Caco-2 (cell line): ENCODE measurements around the gene PRSS22. TPM values are rescaled to one million over a fixed set of nuclear protein-coding genes. Genes with fewer than 3 reads are reported as not detected.
A peak's percentile ranks its signal among the peaks of the same experiment; 100 is the strongest.

Experiments used
- BruUV-seq: library from RNA; stranded (reverse); fragments of 400-500 nt; replicated peaks from 2 replicates; lab custom pipeline; 2021; lab: Mats Ljungman, UMichigan
- CTCF ChIA-PET: fragments of 300-600 bp; sonication (Branson Sonifier 250); formaldehyde crosslinking; loops from one replicate; lab custom pipeline; 2022; ENCODE audit warnings: antibody characterized with exemption; lab: Charles Lee
- POLR2A ChIA-PET: fragments of 300-600 bp; sonication (Branson Sonifier 250); formaldehyde crosslinking; loops from one replicate; lab custom pipeline; 2022; ENCODE audit warnings: antibody characterized with exemption; lab: Charles Lee
- DNase-seq, 2 experiments: peaks; one replicate each; pipeline versions ENCODE4 v3.0.0 to v3.0.0-alpha.2; 2020 to 2022
- H3K27me3 ChIP-seq: replicated peaks from 2 replicates; pipeline ENCODE4 v1.6.0; 2011; ENCODE audit warnings: low read length; ENCODE audit not compliant: control insufficient read depth, insufficient read depth
- H3K36me3 ChIP-seq: 2 replicates; pipeline ENCODE4 v1.5.1; 2011; ENCODE audit warnings: low read length; ENCODE audit not compliant: control insufficient read depth, insufficient read depth
- H3K4me1 ChIP-seq: fragments of 250-450 bp; sonication (Bioruptor Pico); 2 replicates; pipeline ENCODE4 v1.5.1; 2020; ENCODE audit warnings: mild to moderate bottlenecking
- H3K4me3 ChIP-seq: 2 replicates; pipeline ENCODE4 v1.5.1; 2011; ENCODE audit warnings: low read depth, mild to moderate bottlenecking, control low read depth, low read length
- H3K9me3 ChIP-seq: fragments of 250-450 bp; sonication (Bioruptor Pico); 2 replicates; pipeline ENCODE4 v1.5.1; 2020; ENCODE audit warnings: mild to moderate bottlenecking, moderate library complexity
- H3K27ac Mint-ChIP-seq: one replicate; pipeline ENCODE4 v1.8.0; 2022; ENCODE audit warnings: mixed read lengths; ENCODE audit not compliant: unreplicated experiment
- H3K27me3 Mint-ChIP-seq: one replicate; pipeline ENCODE4 v1.8.0; 2022; ENCODE audit warnings: mixed read lengths; ENCODE audit not compliant: insufficient read depth, unreplicated experiment
- H3K36me3 Mint-ChIP-seq: one replicate; pipeline ENCODE4 v1.8.0; 2022; ENCODE audit warnings: mild to moderate bottlenecking, mixed read lengths; ENCODE audit not compliant: insufficient read depth, unreplicated experiment
- H3K4me1 Mint-ChIP-seq: one replicate; pipeline ENCODE4 v1.8.0; 2022; ENCODE audit warnings: low read depth, mixed read lengths; ENCODE audit not compliant: unreplicated experiment
- H3K4me3 Mint-ChIP-seq: one replicate; pipeline ENCODE4 v1.8.0; 2022; ENCODE audit warnings: mild to moderate bottlenecking, moderate library complexity, mixed read lengths; ENCODE audit not compliant: unreplicated experiment
- H3K9me3 Mint-ChIP-seq: one replicate; pipeline ENCODE4 v1.8.0; 2022; ENCODE audit warnings: mixed read lengths; ENCODE audit not compliant: unreplicated experiment
- intact Hi-C: fragments of 100-400 bp; cut with micrococcal nuclease; formaldehyde crosslinking; loops from one replicate; pipeline ENCODE4 v1.10.0; 2022; ENCODE audit not compliant: unreplicated experiment
- total RNA-seq: library from RNA; stranded (reverse); gene quantifications from 2 replicates; pipeline ENCODE4 v1.2.3, GENCODE V29; 2022
- TF ChIP-seq, protein P1 (sequence below), 2 experiments: fragments of 200-600 bp in 1 of 2; IDR thresholded peaks; 1 replicate in 1 of 2; 2 replicates in 1 of 2; pipeline versions ENCODE4 v1.5.1 to v1.8.0; 2011 to 2022; ENCODE audit warnings: antibody characterized with exemption in 1 of 2, control low read depth in 1 of 2, inconsistent platforms in 1 of 2, low read depth in 1 of 2, low read length in 1 of 2, mild to moderate bottlenecking in 1 of 2, moderate library complexity in 1 of 2; ENCODE audit not compliant: insufficient read depth in 1 of 2, severe bottlenecking in 1 of 2, unreplicated experiment in 1 of 2

The PRSS22 gene
- total RNA-seq, 1 experiment from 2014 or later: 131 TPM

DNA sequence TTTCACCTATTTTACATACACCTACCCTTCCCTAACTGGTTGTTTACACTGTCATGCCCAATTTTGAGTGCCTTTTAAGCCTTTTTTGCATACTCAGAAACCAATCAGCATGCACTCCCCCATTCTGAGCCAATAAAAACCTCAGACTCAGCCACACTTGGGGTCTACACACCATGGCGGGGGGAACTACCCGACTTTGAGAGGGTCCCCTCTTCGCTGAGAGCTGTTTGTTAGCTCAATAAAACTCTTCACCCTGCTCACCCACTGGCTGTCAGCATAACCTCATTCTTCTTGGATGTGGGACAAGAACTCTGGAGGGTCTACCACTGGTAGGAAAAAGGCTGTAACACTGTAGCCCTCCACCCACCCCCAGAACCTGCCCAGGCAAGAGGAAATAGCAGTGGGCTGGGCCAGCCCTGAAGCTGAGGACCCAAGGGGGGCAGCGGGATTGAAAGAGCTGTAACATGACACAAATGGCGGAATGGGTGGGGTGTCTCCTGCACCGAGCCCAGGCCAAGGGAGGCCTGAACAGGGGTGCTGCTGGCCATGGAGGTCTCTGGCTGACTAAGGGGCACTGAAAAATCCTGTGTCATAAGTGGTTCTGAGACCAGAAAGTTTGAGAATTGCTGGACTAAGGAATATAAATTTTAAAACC lies 22.0 kb upstream of the PRSS22 start:
- ChIA-PET POLR2A (no interaction called here), CTCF (no interaction called here)
- Mint-ChIP-seq H3K27ac (no peak overlapping the region), H3K9me3 (peaks cover 8% of the 10 kb centered on the region), H3K4me1 (no peaks in the 10 kb centered on the region), H3K4me3 (no peak overlapping the region), H3K36me3 (no peaks in the 10 kb centered on the region), H3K27me3 (no peaks in the 10 kb centered on the region)
- no TSS peak for BruUV-seq
- H3K27me3 ChIP-seq: no peaks in the 10 kb centered on the region
- no peak for DNase-seq
- TF ChIP-seq, protein P1, sequence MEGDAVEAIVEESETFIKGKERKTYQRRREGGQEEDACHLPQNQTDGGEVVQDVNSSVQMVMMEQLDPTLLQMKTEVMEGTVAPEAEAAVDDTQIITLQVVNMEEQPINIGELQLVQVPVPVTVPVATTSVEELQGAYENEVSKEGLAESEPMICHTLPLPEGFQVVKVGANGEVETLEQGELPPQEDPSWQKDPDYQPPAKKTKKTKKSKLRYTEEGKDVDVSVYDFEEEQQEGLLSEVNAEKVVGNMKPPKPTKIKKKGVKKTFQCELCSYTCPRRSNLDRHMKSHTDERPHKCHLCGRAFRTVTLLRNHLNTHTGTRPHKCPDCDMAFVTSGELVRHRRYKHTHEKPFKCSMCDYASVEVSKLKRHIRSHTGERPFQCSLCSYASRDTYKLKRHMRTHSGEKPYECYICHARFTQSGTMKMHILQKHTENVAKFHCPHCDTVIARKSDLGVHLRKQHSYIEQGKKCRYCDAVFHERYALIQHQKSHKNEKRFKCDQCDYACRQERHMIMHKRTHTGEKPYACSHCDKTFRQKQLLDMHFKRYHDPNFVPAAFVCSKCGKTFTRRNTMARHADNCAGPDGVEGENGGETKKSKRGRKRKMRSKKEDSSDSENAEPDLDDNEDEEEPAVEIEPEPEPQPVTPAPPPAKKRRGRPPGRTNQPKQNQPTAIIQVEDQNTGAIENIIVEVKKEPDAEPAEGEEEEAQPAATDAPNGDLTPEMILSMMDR (IDR thresholded peaks at IDR 0.05; ENCODE audit: insufficient read depth in 1 of 2, low read depth in 1 of 2, low read length in 1 of 2, severe bottlenecking in 1 of 2, unreplicated experiment in 1 of 2): no peak
- H3K4me1 ChIP-seq: no peaks in the 10 kb centered on the region
- no peaks in the 10 kb centered on the region for H3K36me3 ChIP-seq
- H3K9me3 ChIP-seq: peaks cover 16% of the 10 kb centered on the region
- no peak overlapping the region for H3K4me3 ChIP-seq
- intact Hi-C loops: no loop called here

DNA sequence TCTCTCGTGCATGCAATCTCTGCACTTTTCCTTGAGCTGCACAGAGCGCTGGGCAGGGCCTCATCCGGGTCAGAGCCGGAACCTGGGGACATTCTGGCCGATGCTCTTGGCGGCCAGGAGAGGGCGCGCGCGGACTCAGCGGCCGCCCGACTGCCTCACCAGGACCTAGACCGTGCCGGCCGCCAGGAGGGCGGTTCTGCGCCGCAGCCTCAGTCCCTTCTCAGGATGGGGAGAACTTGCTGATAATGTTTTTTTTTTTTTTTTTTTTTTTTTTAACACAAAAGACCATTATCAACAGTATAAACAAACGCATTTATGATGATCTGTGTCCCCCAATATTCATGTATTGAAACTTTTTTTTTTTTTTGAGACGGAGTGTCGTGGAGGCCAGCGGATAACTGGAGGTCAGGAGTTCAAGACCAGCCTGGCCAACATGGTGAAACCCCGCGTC lies 17.0 kb upstream of the PRSS22 start:
- ChIA-PET POLR2A (interaction anchor here (0.6 to 0.7 kb wide), 3 partner anchors 8 to 59 kb away, joined by 3 to 6 read pairs (median 4); partner anchors contain the start of gene FLYWCH2), CTCF (interaction anchor here (0.6 to 1.6 kb wide), 9 partner anchors 13 to 153 kb away, joined by 3 to 10 read pairs (median 4); partner anchors contain the start of gene FLYWCH1)
- H3K4me1 Mint-ChIP-seq: no peaks in the 10 kb centered on the region
- H3K36me3 Mint-ChIP-seq: no peaks in the 10 kb centered on the region
- H3K4me3 Mint-ChIP-seq: no peak overlapping the region
- H3K27me3 Mint-ChIP-seq: peaks cover under 1% of the 10 kb centered on the region
- TF ChIP-seq, protein P1 (IDR thresholded peaks at IDR 0.05; ENCODE audit: insufficient read depth in 1 of 2, low read depth in 1 of 2, low read length in 1 of 2, severe bottlenecking in 1 of 2, unreplicated experiment in 1 of 2): peak; percentile 87 to 88
- peak; percentile 65 to 66 for DNase-seq
- H3K9me3 Mint-ChIP-seq: peaks cover 5% of the 10 kb centered on the region
- H3K9me3 ChIP-seq: peaks cover 7% of the 10 kb centered on the region; the same call in 1 of the 2 replicates
- no TSS peak for BruUV-seq
- no peaks in the 10 kb centered on the region for H3K4me1 ChIP-seq
- no peaks in the 10 kb centered on the region for H3K27me3 ChIP-seq
- intact Hi-C loops: loop anchor here (2.0 to 5.0 kb wide), 2 partner anchors 42 to 52 kb away; no protein-coding TSS in a partner anchor
- H3K27ac Mint-ChIP-seq: no peak overlapping the region
- no peak overlapping the region for H3K4me3 ChIP-seq
- no peaks in the 10 kb centered on the region for H3K36me3 ChIP-seq

DNA sequence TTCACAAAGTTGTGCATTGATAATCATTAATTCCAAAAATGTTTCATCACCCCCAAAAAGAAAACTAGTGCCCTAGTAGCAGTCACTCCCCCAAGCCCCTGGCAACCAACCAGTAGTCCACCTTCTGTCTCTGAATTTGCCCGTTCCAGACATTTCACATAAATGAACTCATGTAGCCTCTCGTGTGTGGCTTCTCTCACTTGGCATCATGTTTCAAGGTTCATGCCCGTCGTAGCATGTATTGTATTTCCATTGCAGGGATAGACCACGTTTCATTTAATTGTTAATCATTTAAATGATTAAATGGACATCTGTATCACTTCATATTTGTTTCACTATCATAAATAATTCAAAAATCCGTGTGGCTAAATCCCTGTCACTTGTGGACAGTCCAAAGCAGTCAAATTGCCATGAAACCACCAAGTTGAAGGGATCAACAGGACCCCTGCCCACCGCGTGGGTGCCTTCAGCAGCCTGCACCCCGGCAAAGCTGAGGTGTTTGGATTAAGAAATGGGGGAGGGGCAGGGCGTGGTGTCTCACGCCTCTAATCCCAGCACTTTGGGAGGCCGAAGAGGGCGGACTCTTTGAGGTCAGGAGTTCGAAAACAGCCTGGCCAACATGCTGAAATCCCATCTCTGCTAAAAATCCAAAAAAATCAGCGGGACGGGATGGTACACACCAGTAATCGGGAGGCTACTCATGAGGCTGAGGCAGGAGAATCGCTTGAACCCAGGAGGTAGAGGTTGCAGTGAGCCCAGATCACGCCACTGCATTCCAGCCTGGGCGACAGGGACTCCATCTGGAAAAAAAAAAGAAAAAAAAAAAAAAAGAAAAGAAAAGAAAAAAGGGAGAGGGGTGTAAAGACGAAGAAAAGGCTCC lies 16.3 kb upstream of the PRSS22 start:
- Mint-ChIP-seq H3K9me3 (no peaks in the 10 kb centered on the region), H3K4me3 (no peak overlapping the region), H3K36me3 (no peaks in the 10 kb centered on the region), H3K4me1 (no peaks in the 10 kb centered on the region), H3K27me3 (peaks cover 3% of the 10 kb centered on the region), H3K27ac (no peak overlapping the region)
- Histone ChIP-seq H3K4me3 (no peak overlapping the region), H3K4me1 (no peaks in the 10 kb centered on the region), H3K27me3 (no peaks in the 10 kb centered on the region), H3K9me3 (0 out of 2 replicates have a peak, but pooled peaks cover under 1% of the 10 kb centered on the region), H3K36me3 (no peaks in the 10 kb centered on the region)
- POLR2A ChIA-PET: interaction anchor here (0.6 to 0.7 kb wide), 3 partner anchors 9 to 60 kb away, joined by 3 to 6 read pairs (median 4); partner anchors contain the start of gene FLYWCH2
- BruUV-seq: no TSS peak
- CTCF ChIA-PET: interaction anchor here (0.6 to 1.6 kb wide), 8 partner anchors 12 to 154 kb away, joined by 3 to 10 read pairs (median 4); partner anchors contain the start of gene FLYWCH1
- TF ChIP-seq, protein P1 (IDR thresholded peaks at IDR 0.05; ENCODE audit: insufficient read depth in 1 of 2, low read depth in 1 of 2, low read length in 1 of 2, severe bottlenecking in 1 of 2, unreplicated experiment in 1 of 2): no peak
- no peak for DNase-seq
- intact Hi-C loops: loop anchor here (2.0 to 5.0 kb wide), 2 partner anchors 43 to 53 kb away; no protein-coding TSS in a partner anchor
